GM18517 (cell line): ENCODE results near the gene ADAMTS20.
"Not testable (repeated sequence)": the region's sequence is repeated elsewhere in the genome, so short reads cannot be mapped to it uniquely, and the experiment has no call there.

Source experiments
- ATAC-seq: cut with Tn5 transposase; IDR thresholded peaks from one replicate; pipeline ENCODE4 v1.9.1; 2021; ENCODE audit warnings: mild to moderate bottlenecking, moderate library complexity; ENCODE audit not compliant: unreplicated experiment

The ADAMTS20 gene

GRCh38 chr12:43551971-43552559 is at the start of gene ADAMTS20:
TSS of gene ADAMTS20 (minus strand) at chr12:43552203. CDS start at chr12:43551921, 282 bp downstream.
- ATAC-seq = no peak

GRCh38 chr12:43599708-43600107 is 47.7 kb upstream of the ADAMTS20 start:
- no peak for ATAC-seq

GRCh38 chr12:43599066-43599465 is 47.1 kb upstream of the ADAMTS20 start:
- no peak for ATAC-seq

DNA sequence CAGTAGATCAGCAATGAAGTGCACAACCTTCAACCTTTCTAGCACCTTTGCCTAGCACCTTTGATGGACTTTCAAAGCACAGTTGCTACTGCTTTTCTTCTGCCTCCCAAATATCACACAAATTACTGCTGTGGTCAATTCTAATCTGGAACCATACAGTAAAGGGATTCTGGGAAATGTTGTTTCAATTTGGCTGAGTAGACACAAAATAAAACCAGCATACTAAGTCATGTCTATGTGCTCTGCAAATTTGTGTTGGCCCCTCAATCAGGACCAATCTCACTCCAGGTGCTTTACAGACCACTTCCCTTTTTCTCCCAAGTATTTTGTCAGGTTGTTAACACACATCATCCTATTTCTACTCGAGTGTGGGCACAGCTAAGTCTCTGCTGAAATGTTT is 38.3 kb upstream of the ADAMTS20 start:
- ATAC-seq = no peak

DNA sequence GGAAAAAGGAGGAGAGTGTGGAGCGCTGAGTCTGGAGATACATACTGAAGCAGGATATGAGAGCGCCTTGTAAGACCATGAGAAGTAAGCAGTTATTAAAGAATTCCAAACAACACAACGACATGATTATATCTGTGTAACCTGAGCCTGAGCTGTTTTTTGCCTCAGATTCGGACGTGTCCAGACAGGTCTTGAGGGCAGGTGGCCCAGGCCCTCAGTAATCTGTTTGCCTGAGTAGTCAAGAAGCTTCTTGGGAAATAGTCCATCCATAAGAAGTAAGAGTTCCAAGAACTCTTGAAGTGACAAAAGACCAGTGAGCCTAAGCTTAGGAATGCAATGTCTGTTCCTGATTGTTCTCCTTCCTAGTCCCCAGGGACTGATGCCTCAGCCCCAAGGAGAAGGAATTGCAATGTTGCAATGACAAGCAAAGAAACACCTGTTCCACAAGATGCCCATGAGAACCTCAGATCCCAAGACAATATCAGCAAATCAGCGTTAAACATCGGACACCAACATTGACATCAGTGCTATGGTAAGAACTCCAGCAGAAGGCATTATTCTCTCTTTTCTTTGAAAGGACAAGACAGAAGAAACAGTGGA is 34.7 kb upstream of the ADAMTS20 start:
- ATAC-seq = no peak

DNA sequence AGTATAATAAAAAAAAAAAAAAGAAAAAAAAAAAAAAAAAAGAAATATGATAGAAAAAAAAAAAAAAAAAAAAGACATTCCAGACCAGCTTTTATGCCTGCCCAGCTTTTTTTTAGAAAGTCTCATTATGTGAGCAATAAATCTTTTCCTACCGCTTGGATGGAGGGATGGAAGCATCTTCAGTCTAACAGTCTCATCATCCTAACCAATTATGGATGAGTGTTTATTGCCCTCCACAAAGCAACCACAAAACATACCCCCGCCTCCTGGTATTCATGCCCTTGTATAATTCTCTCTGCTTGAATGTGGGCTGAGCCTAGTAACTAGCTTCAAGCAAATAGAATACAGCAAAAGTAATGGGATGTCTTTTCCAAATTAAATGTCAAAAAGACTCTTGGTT is 33.7 kb upstream of the ADAMTS20 start:
- no peak for ATAC-seq

DNA sequence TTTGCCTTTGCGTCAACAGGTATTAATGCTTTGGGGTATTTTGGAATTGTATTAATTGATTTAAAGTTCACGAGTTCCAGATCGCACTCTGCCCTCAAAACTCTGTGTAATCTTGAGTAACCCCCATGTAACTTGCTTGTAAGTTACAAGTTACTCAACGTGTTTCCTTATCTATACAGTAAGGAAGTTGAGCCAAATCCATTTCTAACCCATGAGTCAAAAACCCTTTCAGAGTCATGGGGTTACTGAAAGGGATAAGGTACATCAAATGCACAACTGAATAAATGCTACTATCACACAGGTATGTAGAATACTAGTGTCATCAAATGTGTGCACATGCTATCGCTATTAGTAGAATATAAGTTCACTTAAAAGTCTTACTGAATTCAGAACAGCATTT is 28.6 kb upstream of the ADAMTS20 start:
- ATAC-seq = no peak

DNA sequence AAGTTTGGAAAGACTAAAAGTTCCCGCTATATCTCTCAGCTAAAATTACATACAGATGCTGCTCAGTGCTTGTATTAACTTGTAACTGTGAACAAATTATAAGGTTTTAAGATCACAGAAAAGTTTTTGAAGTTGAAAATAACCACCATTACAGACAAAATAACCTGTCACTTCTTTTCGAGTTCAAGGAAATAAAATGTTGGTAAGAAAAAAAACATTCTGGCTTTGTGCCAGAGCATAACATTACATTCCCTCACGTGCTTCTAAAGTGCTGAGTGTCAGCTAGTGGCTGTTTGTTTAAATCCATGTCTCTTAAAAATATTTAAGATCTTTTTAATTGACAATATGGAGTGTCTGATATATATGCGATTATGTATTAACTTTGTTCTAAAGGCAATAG is 27.2 kb upstream of the ADAMTS20 start:
- no peak for ATAC-seq

DNA sequence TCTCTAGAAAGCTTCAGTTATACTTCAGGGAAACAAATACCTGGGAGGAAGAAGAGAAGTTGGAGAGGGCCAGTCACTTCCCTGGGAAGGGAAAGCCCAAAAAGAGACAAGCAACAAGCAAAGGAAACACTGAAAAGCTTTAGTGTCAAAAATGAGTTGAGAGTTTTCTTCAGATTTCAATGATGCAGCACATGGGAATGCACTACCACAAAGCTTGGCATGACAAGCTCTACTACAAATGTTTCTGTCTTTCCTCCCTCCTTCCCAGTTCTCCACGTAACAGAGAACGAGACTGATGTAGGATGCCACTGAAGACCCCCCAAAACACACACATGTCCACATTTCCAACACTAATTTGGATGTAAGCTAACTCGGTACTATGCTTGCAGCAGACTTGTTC is 26.8 kb upstream of the ADAMTS20 start:
- no peak for ATAC-seq

DNA sequence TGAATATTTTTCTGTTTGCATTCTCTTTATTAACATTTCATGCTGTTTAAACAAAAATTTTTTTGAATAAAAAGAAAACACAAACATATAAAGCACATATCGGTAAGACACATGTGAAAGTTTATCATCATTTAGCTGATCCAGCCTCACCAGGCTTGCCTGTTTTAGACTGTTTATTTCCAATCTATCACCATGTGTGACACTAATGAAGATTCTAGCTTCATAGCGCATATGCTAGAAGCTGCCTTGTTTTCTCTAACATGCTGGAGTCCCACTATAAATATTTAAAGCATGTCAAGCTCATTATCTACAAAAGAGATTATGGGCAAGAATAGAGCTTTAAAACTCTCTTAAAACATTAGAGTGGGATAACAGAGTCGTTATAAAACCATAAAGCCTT is 25.4 kb upstream of the ADAMTS20 start:
- ATAC-seq = no peak

GRCh38 chr12:43576162-43576561 is 24.2 kb upstream of the ADAMTS20 start:
- no peak for ATAC-seq

GRCh38 chr12:43571885-43572284 is 19.9 kb upstream of the ADAMTS20 start:
- ATAC-seq = no peak

GRCh38 chr12:43556057-43556456 is 4.1 kb upstream of the ADAMTS20 start:
- ATAC-seq = no peak

DNA sequence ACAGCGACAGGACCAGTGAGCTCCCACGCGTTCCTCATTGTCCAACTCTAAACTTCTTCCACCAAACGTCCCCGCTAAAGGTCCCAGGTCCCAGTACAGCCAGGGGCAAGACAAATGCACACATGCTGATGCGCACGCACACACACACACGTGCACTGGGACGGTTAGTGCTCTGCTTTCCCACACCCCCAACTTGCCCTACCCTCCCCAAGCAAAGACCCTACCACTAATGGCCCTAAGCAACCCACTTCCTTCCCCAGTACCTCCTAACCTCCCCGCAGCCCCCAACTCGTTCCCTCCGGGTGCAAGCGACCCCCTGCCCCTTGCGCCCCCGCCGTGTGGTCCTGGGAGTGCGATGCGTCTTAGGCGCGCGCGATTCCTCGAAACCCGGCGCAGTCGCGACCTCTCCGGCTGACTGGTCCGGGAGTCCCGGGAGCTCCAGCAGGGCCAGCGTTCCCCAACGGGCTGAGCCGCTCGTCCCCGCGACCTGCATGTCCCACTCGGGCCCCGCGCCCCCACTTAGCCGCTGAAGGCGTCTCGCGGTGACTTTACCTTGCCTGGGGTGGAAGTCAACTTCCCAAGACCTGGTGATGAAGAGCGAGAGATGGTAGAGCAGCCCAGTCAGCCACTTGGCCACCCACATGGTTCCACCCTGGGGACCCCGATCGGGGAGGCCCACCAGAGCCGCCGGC is 578 bp downstream of the ADAMTS20 start:
- no peak for ATAC-seq

- ATAC-seq = no peak
Observed at GRCh38 chr12:43550831-43551271, 1.2 kb downstream of the ADAMTS20 start.

DNA sequence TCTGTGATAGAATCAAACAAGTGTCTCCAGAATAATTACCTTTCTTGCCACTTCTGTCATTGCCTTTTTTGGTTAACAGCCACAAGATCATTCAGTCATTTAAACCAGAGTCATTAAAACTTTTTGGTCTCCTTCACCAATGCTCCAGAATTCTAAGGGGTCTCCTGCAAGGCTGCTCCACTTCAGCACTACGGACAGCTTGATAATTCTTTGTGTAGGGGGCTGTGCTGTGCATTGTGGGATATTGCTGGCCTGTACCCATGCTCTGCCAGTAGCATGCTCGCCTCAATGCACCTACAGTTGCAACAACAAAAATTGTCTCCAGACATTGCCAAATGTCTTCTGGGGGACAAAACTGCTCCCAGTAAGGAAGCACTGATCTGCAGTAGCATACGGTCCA is 7.3 kb downstream of the ADAMTS20 start:
- no peak for ATAC-seq

DNA sequence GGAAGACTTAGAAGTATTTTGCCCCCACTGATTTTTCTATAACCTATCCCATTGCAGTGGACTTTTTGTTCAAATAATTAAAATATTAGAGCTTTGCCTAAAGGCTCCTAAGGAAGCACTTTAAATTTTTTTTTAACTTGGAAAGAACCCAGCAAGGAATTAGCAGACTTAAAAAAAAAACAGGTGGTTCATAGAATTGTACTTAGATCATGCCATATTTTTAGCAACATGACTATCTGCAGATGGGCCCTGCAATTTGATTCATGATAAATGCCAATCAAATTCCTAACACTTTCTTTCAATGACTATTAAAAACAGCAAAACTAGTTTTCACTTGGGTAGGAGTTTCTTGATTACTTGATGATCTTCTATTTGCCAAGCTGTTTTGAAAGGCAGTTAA is 11.5 kb downstream of the ADAMTS20 start:
- ATAC-seq = no peak

DNA sequence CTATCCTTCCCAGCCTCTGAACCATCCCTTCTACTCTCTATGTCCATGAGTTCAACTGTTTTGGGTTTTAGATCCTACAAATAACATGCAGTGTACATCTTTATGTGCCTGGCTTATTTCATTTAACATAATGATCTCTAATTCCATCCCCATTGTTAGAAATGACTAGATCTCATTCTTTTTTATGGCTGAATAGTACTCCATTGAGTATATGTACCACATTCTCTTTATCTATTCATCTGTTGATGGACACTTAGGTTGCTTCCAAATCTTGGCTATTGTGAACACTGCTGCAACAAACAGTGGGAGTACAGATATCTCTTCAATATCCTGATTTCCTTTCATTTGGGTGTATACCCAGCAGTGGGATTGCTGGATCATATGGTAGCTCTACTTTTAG is 14.3 kb downstream of the ADAMTS20 start:
- ATAC-seq = not testable (repeated sequence)

GRCh38 chr12:43516045-43516444 is 36.0 kb downstream of the ADAMTS20 start:
- no peak for ATAC-seq

DNA sequence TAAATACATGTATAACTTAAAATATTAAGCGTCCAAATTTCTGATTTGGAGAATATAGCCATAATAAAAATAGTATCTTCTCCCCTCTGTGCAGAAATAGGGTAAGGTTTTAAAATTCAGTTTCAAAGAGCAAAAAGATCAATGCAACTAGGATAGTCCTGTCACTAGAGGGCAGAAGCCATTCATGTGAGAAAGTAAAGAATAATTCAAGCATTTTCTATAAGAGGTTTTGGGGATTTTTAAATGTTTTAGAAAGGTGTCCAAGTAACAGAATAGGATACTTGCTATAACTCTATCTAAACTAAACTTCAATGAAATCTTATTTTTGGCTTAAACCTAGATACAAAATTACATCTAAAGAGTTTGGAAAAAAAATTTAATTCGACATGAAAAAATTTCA is 50.3 kb downstream of the ADAMTS20 start:
- no peak for ATAC-seq

- ATAC-seq = no peak
Observed at GRCh38 chr12:43493261-43493797, 58.7 kb downstream of the ADAMTS20 start.
